22Rv1 (cell line): Measurements from ENCODE around the gene DNM1L.

Experiments used
- H3K27ac ChIP-seq: fragments of 450-650 bp; 2 replicates; pipeline ENCODE4 v1.5.1; 2017
- CTCF ChIP-seq: fragments of 450-650 bp; IDR thresholded peaks from 2 replicates; pipeline ENCODE4 v1.5.1; 2017; ENCODE audit warnings: mild to moderate bottlenecking
- ZFX ChIP-seq: fragments of 450-650 bp; IDR thresholded peaks from 2 replicates; pipeline ENCODE4 v1.6.1; 2017; ENCODE audit warnings: antibody characterized with exemption, borderline replicate concordance

DNM1L gene

GRCh38 chr12:32785557-32785956 is 106.5 kb downstream of the DNM1L start:
- TF ChIP-seq ZFX (no peak), CTCF (no peak)
- no peak overlapping the region for H3K27ac ChIP-seq

GRCh38 chr12:32788405-32788804 is 109.3 kb downstream of the DNM1L start:
- H3K27ac ChIP-seq, result no peak overlapping the region
- TF ChIP-seq CTCF, result no peak
- TF ChIP-seq ZFX, result no peak

- no peak overlapping the region for H3K27ac ChIP-seq
- TF ChIP-seq ZFX (no peak), CTCF (no peak)
Observed at GRCh38 chr12:32789446-32789845, 110.3 kb downstream of the DNM1L start.

GRCh38 chr12:32789916-32790315 is 110.8 kb downstream of the DNM1L start:
- no peak overlapping the region for H3K27ac ChIP-seq
- TF ChIP-seq ZFX (no peak), CTCF (no peak)

GRCh38 chr12:32794281-32794680 is 115.2 kb downstream of the DNM1L start:
- no peak for TF ChIP-seq ZFX
- no peak for TF ChIP-seq CTCF
- no peak overlapping the region for H3K27ac ChIP-seq
